ENCODE measurements around the gene PLA2G1B. TPM values are rescaled to one million over a fixed set of nuclear protein-coding genes. Genes with fewer than 3 reads are reported as not detected.

PLA2G1B gene
- total and polyA plus RNA-seq, 9 of the 15 experiments (the other 6 are each of a cell fraction or from before 2014, with no cell fraction given): 1.4 TPM; not detected in 8

DNA sequence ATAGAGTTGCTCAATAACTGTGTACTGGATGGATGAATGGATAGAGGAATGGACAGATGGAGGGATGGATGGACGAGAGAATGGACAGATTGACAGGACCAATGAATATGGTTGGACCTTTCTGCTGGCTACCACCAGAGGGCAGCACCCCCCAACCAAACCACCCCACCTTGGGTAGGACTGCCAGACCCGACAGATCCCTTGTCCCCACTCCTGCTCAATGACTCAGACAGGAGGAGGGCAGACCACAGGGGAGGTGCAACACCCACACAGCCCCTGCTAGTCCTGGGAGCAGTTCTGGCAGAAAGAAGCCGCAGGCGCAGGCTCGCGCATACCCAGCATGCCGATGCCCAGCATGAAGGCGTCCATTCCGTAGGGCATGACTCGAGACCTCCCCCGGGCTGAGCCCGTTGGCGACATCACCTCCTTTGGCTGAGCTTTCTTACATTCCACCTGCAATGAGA, 29.0 kb upstream of the PLA2G1B start (continued):
- TF ChIP-seq, protein P1, sequence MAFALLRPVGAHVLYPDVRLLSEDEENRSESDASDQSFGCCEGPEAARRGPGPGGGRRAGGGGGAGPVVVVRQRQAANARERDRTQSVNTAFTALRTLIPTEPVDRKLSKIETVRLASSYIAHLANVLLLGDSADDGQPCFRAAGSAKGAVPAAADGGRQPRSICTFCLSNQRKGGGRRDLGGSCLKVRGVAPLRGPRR (CRISPR knock-in tag; IDR thresholded peaks at IDR 0.05): no peak
- peak; percentile 67; the same call in 1 of the 2 replicates for TF ChIP-seq RB1 (IDR thresholded peaks at IDR 0.05; ENCODE audit: low read depth)
- TF ChIP-seq EWSR1 (IDR thresholded peaks at IDR 0.05; ENCODE audit: borderline replicate concordance, low read depth, partially characterized antibody): no peak
- peak; percentile 11 for TF ChIP-seq ZFP36 (IDR thresholded peaks at IDR 0.05; ENCODE audit: low read depth, low read length, partially characterized antibody)
- no peak for TF ChIP-seq CREBBP (IDR thresholded peaks at IDR 0.05; ENCODE audit: low read depth, low read length)
- peak; percentile 51; the same call in 1 of the 2 replicates for TF ChIP-seq GABPB1 (CRISPR knock-in tag; IDR thresholded peaks at IDR 0.05)
- TF ChIP-seq TOE1 (IDR thresholded peaks at IDR 0.05; ENCODE audit: borderline replicate concordance): peak; percentile 36; the same call in 1 of the 2 replicates
- no peak for TF ChIP-seq TOE1 (CRISPR knock-in tag; IDR thresholded peaks at IDR 0.05; ENCODE audit: borderline replicate concordance, low read depth)
- peak; percentile 69; the same call in 1 of the 2 replicates for TF ChIP-seq ZBTB7A (IDR thresholded peaks at IDR 0.05; ENCODE audit: borderline replicate concordance, control insufficient read depth, low read depth, low read length)
- no peak for TF ChIP-seq RBM14 (IDR thresholded peaks at IDR 0.05; ENCODE audit: borderline replicate concordance, insufficient read depth, low read depth, low read length)
- TF ChIP-seq YY1 (IDR thresholded peaks at IDR 0.05; ENCODE audit: borderline replicate concordance in 1 of 3, control insufficient read depth in 1 of 3, extremely low read depth in 1 of 3, insufficient read depth in 3 of 3, insufficient read length in 1 of 3, insufficient replicate concordance in 2 of 3, low read depth in 1 of 3, low read length in 2 of 3): no peak
- TF ChIP-seq, protein P2, sequence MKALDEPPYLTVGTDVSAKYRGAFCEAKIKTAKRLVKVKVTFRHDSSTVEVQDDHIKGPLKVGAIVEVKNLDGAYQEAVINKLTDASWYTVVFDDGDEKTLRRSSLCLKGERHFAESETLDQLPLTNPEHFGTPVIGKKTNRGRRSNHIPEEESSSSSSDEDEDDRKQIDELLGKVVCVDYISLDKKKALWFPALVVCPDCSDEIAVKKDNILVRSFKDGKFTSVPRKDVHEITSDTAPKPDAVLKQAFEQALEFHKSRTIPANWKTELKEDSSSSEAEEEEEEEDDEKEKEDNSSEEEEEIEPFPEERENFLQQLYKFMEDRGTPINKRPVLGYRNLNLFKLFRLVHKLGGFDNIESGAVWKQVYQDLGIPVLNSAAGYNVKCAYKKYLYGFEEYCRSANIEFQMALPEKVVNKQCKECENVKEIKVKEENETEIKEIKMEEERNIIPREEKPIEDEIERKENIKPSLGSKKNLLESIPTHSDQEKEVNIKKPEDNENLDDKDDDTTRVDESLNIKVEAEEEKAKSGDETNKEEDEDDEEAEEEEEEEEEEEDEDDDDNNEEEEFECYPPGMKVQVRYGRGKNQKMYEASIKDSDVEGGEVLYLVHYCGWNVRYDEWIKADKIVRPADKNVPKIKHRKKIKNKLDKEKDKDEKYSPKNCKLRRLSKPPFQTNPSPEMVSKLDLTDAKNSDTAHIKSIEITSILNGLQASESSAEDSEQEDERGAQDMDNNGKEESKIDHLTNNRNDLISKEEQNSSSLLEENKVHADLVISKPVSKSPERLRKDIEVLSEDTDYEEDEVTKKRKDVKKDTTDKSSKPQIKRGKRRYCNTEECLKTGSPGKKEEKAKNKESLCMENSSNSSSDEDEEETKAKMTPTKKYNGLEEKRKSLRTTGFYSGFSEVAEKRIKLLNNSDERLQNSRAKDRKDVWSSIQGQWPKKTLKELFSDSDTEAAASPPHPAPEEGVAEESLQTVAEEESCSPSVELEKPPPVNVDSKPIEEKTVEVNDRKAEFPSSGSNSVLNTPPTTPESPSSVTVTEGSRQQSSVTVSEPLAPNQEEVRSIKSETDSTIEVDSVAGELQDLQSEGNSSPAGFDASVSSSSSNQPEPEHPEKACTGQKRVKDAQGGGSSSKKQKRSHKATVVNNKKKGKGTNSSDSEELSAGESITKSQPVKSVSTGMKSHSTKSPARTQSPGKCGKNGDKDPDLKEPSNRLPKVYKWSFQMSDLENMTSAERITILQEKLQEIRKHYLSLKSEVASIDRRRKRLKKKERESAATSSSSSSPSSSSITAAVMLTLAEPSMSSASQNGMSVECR (CRISPR knock-in tag; IDR thresholded peaks at IDR 0.05): peak; percentile 39; the same call in 1 of the 2 replicates
- no peak for TF ChIP-seq ZNF583 (CRISPR knock-in tag; IDR thresholded peaks at IDR 0.05)
- TF ChIP-seq, protein P3, sequence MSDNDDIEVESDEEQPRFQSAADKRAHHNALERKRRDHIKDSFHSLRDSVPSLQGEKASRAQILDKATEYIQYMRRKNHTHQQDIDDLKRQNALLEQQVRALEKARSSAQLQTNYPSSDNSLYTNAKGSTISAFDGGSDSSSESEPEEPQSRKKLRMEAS (CRISPR knock-in tag; IDR thresholded peaks at IDR 0.05): peak; percentile 59
- no peak for TF ChIP-seq MECOM (CRISPR knock-in tag; IDR thresholded peaks at IDR 0.05)

Measured in K562 (cell line).